ENCODE results near the gene AFMID. TPM values are rescaled to one million over a fixed set of nuclear protein-coding genes. Genes with fewer than 3 reads are reported as not detected.

The AFMID gene
- total and polyA plus RNA-seq, 9 of the 15 experiments (the other 6 are each of a cell fraction or from before 2014, with no cell fraction given): 62.1 to 188 (median 74.4) TPM

DNA sequence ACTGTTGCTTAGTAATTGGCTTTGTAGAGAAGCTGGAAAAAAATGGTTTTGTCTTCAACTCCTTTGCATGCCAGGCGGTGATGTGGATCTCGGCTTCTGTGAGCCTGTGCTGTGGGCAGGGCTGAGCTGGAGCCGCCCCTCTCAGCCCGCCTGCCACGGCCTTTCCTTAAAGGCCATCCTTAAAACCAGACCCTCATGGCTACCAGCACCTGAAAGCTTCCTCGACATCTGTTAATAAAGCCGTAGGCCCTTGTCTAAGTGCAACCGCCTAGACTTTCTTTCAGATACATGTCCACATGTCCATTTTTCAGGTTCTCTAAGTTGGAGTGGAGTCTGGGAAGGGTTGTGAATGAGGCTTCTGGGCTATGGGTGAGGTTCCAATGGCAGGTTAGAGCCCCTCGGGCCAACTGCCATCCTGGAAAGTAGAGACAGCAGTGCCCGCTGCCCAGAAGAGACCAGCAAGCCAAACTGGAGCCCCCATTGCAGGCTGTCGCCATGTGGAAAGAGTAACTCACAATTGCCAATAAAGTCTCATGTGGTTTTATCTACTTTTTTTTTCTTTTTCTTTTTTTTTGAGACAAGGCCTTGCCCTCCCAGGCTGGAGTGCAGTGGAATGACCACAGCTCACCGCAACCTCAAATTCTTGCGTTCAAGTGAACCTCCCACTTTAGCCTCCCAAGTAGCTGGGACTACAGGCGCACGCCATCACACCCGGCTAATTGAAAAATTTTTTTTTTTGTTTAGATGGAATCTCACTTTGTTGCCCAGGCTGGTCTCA, 38.1 kb downstream of the AFMID start:
- 88% methylated on average over 14 of the region's 16 CpGs for WGBS (ENCODE audit: insufficient coverage, low coverage, missing lambda C conversion rate)
- POLR2A ChIA-PET: interaction anchor here (0.6 to 4.3 kb wide), 11 partner anchors 11 to 808 kb away, joined by 3 to 30 read pairs (median 3); partner anchors contain the start of gene BIRC5
- no peak overlapping the region for H3K27ac ChIP-seq (ENCODE audit: extremely low read depth, low read depth, low read length)
- no peaks in the 10 kb centered on the region for H3K9me1 ChIP-seq (ENCODE audit: control insufficient read depth, insufficient read depth, low read length)
- FAIRE-seq: no peak
- peak; percentile 16; the same call in 2 of the 3 replicates for ATAC-seq
- BruUV-seq (replicated peaks): no TSS peak
- CTCF ChIA-PET (ENCODE audit: low intra/inter-chr PET ratio): no interaction called here
- H3K9me3 ChIP-seq (replicated peaks; ENCODE audit: control insufficient read depth, insufficient read depth, low read depth, low read length): no peaks in the 10 kb centered on the region
- TF ChIP-seq MBD2 (IDR thresholded peaks at IDR 0.05; ENCODE audit: borderline replicate concordance, low read depth) (peak; percentile 7; the same call in 1 of the 2 replicates), MTA3 (IDR thresholded peaks at IDR 0.05; ENCODE audit: borderline replicate concordance) (peak; percentile 16; the same call in 1 of the 2 replicates), POLR2A (conservative IDR thresholded peaks at IDR 0.05) (0 out of 2 replicates have a peak, but pooled peaks have one; percentile 65), ZNF551 (CRISPR knock-in tag; IDR thresholded peaks at IDR 0.05) (no peak), ZZZ3 (IDR thresholded peaks at IDR 0.05) (no peak), SUPT5H (IDR thresholded peaks at IDR 0.05) (peak; percentile 74), CAMTA2 (CRISPR knock-in tag; conservative IDR thresholded peaks at IDR 0.05) (0 out of 2 replicates have a peak, but pooled peaks have one; percentile 25), MYNN (IDR thresholded peaks at IDR 0.05) (peak; percentile 6), MYNN (CRISPR knock-in tag; IDR thresholded peaks at IDR 0.05) (no peak), POLR2G (IDR thresholded peaks at IDR 0.05; ENCODE audit: low read depth, low read length) (peak; percentile 48), CHD2 (IDR thresholded peaks at IDR 0.05; ENCODE audit: low read depth, low read length) (0 out of 2 replicates have a peak, but pooled peaks have one; percentile 15), POLR2B (IDR thresholded peaks at IDR 0.05; ENCODE audit: low read depth, partially characterized antibody) (peak; percentile 57)
- TF ChIP-seq, protein P1, sequence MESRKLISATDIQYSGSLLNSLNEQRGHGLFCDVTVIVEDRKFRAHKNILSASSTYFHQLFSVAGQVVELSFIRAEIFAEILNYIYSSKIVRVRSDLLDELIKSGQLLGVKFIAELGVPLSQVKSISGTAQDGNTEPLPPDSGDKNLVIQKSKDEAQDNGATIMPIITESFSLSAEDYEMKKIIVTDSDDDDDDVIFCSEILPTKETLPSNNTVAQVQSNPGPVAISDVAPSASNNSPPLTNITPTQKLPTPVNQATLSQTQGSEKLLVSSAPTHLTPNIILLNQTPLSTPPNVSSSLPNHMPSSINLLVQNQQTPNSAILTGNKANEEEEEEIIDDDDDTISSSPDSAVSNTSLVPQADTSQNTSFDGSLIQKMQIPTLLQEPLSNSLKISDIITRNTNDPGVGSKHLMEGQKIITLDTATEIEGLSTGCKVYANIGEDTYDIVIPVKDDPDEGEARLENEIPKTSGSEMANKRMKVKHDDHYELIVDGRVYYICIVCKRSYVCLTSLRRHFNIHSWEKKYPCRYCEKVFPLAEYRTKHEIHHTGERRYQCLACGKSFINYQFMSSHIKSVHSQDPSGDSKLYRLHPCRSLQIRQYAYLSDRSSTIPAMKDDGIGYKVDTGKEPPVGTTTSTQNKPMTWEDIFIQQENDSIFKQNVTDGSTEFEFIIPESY (CRISPR knock-in tag; IDR thresholded peaks at IDR 0.05): no peak
- H3K4me2 ChIP-seq (ENCODE audit: insufficient read depth, low read length): no peak overlapping the region
- H4K20me1 ChIP-seq (replicated peaks; ENCODE audit: control insufficient read depth, insufficient read depth, low read length): 0 out of 2 replicates have a peak, but pooled peaks cover 2% of the 10 kb centered on the region
- intact Hi-C loops (cut with micrococcal nuclease): no loop called here
- peaks cover 50% of the 10 kb centered on the region; the same call in 2 of the 3 replicates for H3K36me3 ChIP-seq (ENCODE audit: control insufficient read depth, insufficient read depth, low read length)
- no peaks in the 10 kb centered on the region for H3K79me2 ChIP-seq (ENCODE audit: control insufficient read depth, insufficient read depth, low read length)
- in situ Hi-C loops (cut with MboI): no loop called here
- H3K9ac ChIP-seq (ENCODE audit: insufficient read depth in 1 of 2, low read depth in 2 of 2, low read length in 2 of 2): no peak overlapping the region
- H2AFZ ChIP-seq (ENCODE audit: low read depth, low read length): no peak overlapping the region
- no peak overlapping the region for H3K4me3 ChIP-seq
- DNase-seq (ENCODE audit: extremely low read depth in 1 of 4, low spot score in 3 of 4): no peak
- H3K27me3 ChIP-seq (ENCODE audit: control insufficient read depth in 2 of 2, insufficient read depth in 2 of 2, low read length in 2 of 2): no peaks in the 10 kb centered on the region
- peaks cover 0 to 12% of the 10 kb centered on the region in 2 experiments; a peak in 3 of 5 replicates for H3K4me1 ChIP-seq (replicated peaks in 1 of 2; ENCODE audit: control insufficient read depth in 2 of 2, insufficient read depth in 2 of 2, low read length in 2 of 2)
